HG02610 (cell line): Measurements from ENCODE around the gene ANKS3.

Source experiments
- ATAC-seq: cut with Tn5 transposase; IDR thresholded peaks from one replicate; pipeline ENCODE4 v1.9.1; 2021; ENCODE audit warnings: mild to moderate bottlenecking, moderate library complexity; ENCODE audit not compliant: unreplicated experiment

ANKS3 gene

GRCh38 chr16:4734063-4734729 lies at the start of gene ANKS3, which contains the start of gene DNAAF8:
Gene ANKS3 (minus strand): TSS chr16:4734271. CDS start chr16:4730149, 4,122 bp downstream.
Gene DNAAF8 (plus strand): TSS chr16:4734537. CDS start chr16:4736515, 1,978 bp downstream.
- peak; percentile 79 for ATAC-seq

GRCh38 chr16:4783251-4783950 lies 49.3 kb upstream of the ANKS3 start:
- no peak for ATAC-seq

- no peak for ATAC-seq
Measured at GRCh38 chr16:4780235-4780634, 46.2 kb upstream of the ANKS3 start.

- no peak for ATAC-seq
Measured at GRCh38 chr16:4778050-4778392, 44.0 kb upstream of the ANKS3 start.

- ATAC-seq = no peak
Measured at GRCh38 chr16:4777339-4778049, 43.4 kb upstream of the ANKS3 start.

GRCh38 chr16:4776141-4776705 lies 42.2 kb upstream of the ANKS3 start:
- no peak for ATAC-seq

GRCh38 chr16:4775005-4775404 lies 40.9 kb upstream of the ANKS3 start:
- ATAC-seq = no peak

GRCh38 chr16:4772351-4772750 lies 38.3 kb upstream of the ANKS3 start:
- ATAC-seq = no peak

GRCh38 chr16:4771646-4772045 lies 37.6 kb upstream of the ANKS3 start:
- ATAC-seq = no peak

- no peak for ATAC-seq
Measured at GRCh38 chr16:4769306-4769638, 35.2 kb upstream of the ANKS3 start.

GRCh38 chr16:4768549-4769305 lies 34.7 kb upstream of the ANKS3 start:
- peak; percentile 70 for ATAC-seq

- peak; percentile 2 for ATAC-seq
Measured at GRCh38 chr16:4767872-4768548, 33.9 kb upstream of the ANKS3 start.

GRCh38 chr16:4766875-4767628 lies 33.0 kb upstream of the ANKS3 start, which contains the start of gene ZNF500:
Gene ZNF500 (minus strand): TSS chr16:4767162. CDS start chr16:4765978, 1,184 bp downstream.
- peak; percentile 78 for ATAC-seq

GRCh38 chr16:4765511-4766474 lies 31.7 kb upstream of the ANKS3 start:
- no peak for ATAC-seq

- ATAC-seq = no peak
Measured at GRCh38 chr16:4763791-4764190, 29.7 kb upstream of the ANKS3 start.

- no peak for ATAC-seq
Measured at GRCh38 chr16:4762205-4762604, 28.1 kb upstream of the ANKS3 start.

GRCh38 chr16:4760221-4760910 lies 26.3 kb upstream of the ANKS3 start:
- no peak for ATAC-seq

GRCh38 chr16:4755687-4756086 lies 21.6 kb upstream of the ANKS3 start:
- no peak for ATAC-seq
